BJ (cell line): ENCODE measurements around the gene SYNRG. TPM values are rescaled to one million over a fixed set of nuclear protein-coding genes. Genes with fewer than 3 reads are reported as not detected.

Experiments used
- CTCF ChIA-PET: fragments of 350-600 bp; formaldehyde crosslinking; extraction: SDS; loops from one replicate; lab custom pipeline; 2021; ENCODE audit warnings: antibody characterized with exemption, inconsistent platforms; lab: Yijun Ruan, JAX
- POLR2A ChIA-PET: fragments of 300-600 bp; sonication (Branson Sonifier 250); formaldehyde crosslinking; extraction: SDS; loops from one replicate; lab custom pipeline; 2021; ENCODE audit warnings: antibody characterized with exemption; lab: Charles Lee
- DNase-seq: peaks from one replicate; pipeline ENCODE4 v3.0.0-alpha.2; 2011; ENCODE audit warnings: low read depth
- H3K27me3 ChIP-seq: 2 replicates; pipeline ENCODE4 v1.6.0; 2011; ENCODE audit warnings: low read length; ENCODE audit not compliant: control insufficient read depth, insufficient read depth
- H3K36me3 ChIP-seq: 2 replicates; pipeline ENCODE4 v1.5.1; 2011; ENCODE audit warnings: low read length; ENCODE audit not compliant: control insufficient read depth, insufficient read depth
- H3K4me3 ChIP-seq: 2 replicates; pipeline ENCODE4 v1.5.1; 2011; ENCODE audit warnings: low read depth, mild to moderate bottlenecking, control low read depth, low read length
- polyA plus RNA-seq: library from polyadenylated mRNA; depleted of rRNA; stranded (reverse); fragments of >200 nt; gene quantifications from 2 replicates; pipeline ENCODE4 v1.2.3, GENCODE V29; 2011
- TF ChIP-seq, protein P1 (sequence below): IDR thresholded peaks from 2 replicates; pipeline ENCODE4 v1.5.1; 2011; ENCODE audit warnings: low read depth, mild to moderate bottlenecking, control low read depth, inconsistent platforms, low read length, moderate library complexity; ENCODE audit not compliant: insufficient read depth

The SYNRG gene
- polyA plus RNA-seq, 1 experiment: 10.2 TPM

GRCh38 chr17:37574427-37574826 is 34.8 kb downstream of the SYNRG start:
- Histone ChIP-seq H3K4me3 (no peak overlapping the region), H3K27me3 (no peaks in the 10 kb centered on the region), H3K36me3 (peaks cover 3% of the 10 kb centered on the region; the same call in 1 of the 2 replicates)
- TF ChIP-seq, protein P1, sequence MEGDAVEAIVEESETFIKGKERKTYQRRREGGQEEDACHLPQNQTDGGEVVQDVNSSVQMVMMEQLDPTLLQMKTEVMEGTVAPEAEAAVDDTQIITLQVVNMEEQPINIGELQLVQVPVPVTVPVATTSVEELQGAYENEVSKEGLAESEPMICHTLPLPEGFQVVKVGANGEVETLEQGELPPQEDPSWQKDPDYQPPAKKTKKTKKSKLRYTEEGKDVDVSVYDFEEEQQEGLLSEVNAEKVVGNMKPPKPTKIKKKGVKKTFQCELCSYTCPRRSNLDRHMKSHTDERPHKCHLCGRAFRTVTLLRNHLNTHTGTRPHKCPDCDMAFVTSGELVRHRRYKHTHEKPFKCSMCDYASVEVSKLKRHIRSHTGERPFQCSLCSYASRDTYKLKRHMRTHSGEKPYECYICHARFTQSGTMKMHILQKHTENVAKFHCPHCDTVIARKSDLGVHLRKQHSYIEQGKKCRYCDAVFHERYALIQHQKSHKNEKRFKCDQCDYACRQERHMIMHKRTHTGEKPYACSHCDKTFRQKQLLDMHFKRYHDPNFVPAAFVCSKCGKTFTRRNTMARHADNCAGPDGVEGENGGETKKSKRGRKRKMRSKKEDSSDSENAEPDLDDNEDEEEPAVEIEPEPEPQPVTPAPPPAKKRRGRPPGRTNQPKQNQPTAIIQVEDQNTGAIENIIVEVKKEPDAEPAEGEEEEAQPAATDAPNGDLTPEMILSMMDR: no peak
- CTCF ChIA-PET: interaction anchor here (0.7 kb wide), 1 partner anchor 1349 kb away, joined by 3 read pairs; no protein-coding TSS in a partner anchor
- no peak for DNase-seq
- POLR2A ChIA-PET: no interaction called here

- Histone ChIP-seq H3K36me3 (peaks cover 2% of the 10 kb centered on the region; the same call in 1 of the 2 replicates), H3K4me3 (no peak overlapping the region), H3K27me3 (no peaks in the 10 kb centered on the region)
- TF ChIP-seq, protein P1: no peak
- no peak for DNase-seq
- ChIA-PET CTCF (interaction anchor here (0.7 to 1.6 kb wide), 2 partner anchors 195 to 204 kb away, joined by 3 read pairs; no protein-coding TSS in a partner anchor), POLR2A (no interaction called here)
Observed at GRCh38 chr17:37571674-37572073, 37.5 kb downstream of the SYNRG start.

DNA sequence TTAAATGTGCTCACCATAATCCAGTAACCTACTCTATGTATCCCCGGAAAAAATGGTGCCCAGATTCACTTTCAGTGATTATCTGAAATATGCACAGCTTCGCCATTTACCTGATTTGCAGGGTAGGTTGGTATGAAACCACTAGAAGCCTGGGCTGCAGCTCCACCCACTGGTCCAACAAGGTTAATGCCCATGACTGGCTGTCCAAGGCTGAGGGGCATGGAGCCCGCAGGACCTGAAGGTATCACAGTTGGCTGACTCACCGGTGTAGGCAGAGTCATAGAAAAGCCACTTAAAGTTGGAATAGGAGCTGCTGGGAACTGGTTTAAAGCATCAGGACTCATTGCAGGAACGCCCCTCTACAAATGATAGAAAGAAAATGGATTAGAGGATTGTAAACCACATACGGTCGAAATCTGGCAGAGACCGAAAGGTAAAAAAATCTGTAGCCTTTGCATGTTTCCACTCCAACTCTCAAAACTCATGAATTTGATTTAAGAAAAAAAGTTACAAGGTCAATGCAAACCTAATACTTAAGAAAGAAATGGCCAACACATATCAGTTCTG is 38.6 kb downstream of the SYNRG start:
- DNase-seq: no peak
- peaks cover 2% of the 10 kb centered on the region; the same call in 1 of the 2 replicates for H3K36me3 ChIP-seq
- TF ChIP-seq, protein P1: peak; percentile 66
- POLR2A ChIA-PET: no interaction called here
- H3K27me3 ChIP-seq: no peaks in the 10 kb centered on the region
- CTCF ChIA-PET: interaction anchor here (0.6 to 2.3 kb wide), 13 partner anchors 9 to 245 kb away, joined by 3 to 14 read pairs (median 4); no protein-coding TSS in a partner anchor
- no peak overlapping the region for H3K4me3 ChIP-seq

- POLR2A ChIA-PET: no interaction called here
- CTCF ChIA-PET: interaction anchor here (0.9 kb wide), 1 partner anchor 41 kb away, joined by 4 read pairs; no protein-coding TSS in a partner anchor
Observed at GRCh38 chr17:37568350-37569053, 40.7 kb downstream of the SYNRG start.

DNA sequence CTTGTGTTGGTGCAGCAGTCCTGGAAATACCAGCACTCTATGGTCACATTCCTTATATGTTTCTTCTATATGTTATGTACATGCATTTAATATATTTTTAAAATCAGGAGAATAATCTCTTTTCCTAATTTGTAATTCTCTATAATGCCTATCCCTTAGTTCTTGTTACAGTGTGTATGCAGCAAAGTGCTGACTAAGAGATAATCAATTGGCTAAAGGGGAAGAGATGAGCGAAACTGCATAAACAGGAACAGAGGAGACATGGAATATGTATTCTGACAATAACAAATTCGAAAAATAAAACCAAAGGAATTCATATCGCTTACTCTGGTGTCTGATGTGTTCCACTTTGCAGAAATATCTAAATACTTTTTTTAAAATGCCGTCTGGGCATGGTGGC is 41.7 kb downstream of the SYNRG start:
- POLR2A ChIA-PET: no interaction called here
- CTCF ChIA-PET: no interaction called here
- no peak overlapping the region for H3K4me3 ChIP-seq

More at GRCh38 chr17:37568350-37569053, 40.7 kb downstream of the SYNRG start:
- TF ChIP-seq, protein P1: no peak
- no peak for DNase-seq
- Histone ChIP-seq H3K27me3 (no peaks in the 10 kb centered on the region), H3K4me3 (no peak overlapping the region), H3K36me3 (peaks cover 2% of the 10 kb centered on the region; the same call in 1 of the 2 replicates)

More for the DNA sequence above, 41.7 kb downstream of the SYNRG start:
- DNase-seq: no peak
- TF ChIP-seq, protein P1: no peak
- H3K27me3 ChIP-seq: no peaks in the 10 kb centered on the region
- peaks cover 2% of the 10 kb centered on the region; the same call in 1 of the 2 replicates for H3K36me3 ChIP-seq
